ENCODE measurements around the gene CYP2W1. TPM values are rescaled to one million over a fixed set of nuclear protein-coding genes. Genes with fewer than 3 reads are reported as not detected.

The CYP2W1 gene
- total and polyA plus RNA-seq, 11 donors: not detected

GRCh38 chr7:975702-976473, 7.1 kb upstream of the CYP2W1 start:
- Histone ChIP-seq H3K4me1 (peaks cover 3 to 36% (median 26%) of the 10 kb centered on the region in 12 donors), H3K27ac (peak overlapping the region in 7 of 12 donors; percentile 85 to 98 (median 96)), H3K27me3 (no peaks in the 10 kb centered on the region), H3K9me3 (no peaks in the 10 kb centered on the region), H3K36me3 (peaks cover 0 to 27% (median 23%) of the 10 kb centered on the region in 9 donors), H3K4me3 (peak overlapping the region; percentile 71 to 100 (median 98))
- 53 to 66% (median 54%) methylated on average over 19 to 28 of the region's 28 CpGs for WGBS, 4 donors
- intact Hi-C loops (cut with DNase I): no loop called here
- TF ChIP-seq, protein P1, sequence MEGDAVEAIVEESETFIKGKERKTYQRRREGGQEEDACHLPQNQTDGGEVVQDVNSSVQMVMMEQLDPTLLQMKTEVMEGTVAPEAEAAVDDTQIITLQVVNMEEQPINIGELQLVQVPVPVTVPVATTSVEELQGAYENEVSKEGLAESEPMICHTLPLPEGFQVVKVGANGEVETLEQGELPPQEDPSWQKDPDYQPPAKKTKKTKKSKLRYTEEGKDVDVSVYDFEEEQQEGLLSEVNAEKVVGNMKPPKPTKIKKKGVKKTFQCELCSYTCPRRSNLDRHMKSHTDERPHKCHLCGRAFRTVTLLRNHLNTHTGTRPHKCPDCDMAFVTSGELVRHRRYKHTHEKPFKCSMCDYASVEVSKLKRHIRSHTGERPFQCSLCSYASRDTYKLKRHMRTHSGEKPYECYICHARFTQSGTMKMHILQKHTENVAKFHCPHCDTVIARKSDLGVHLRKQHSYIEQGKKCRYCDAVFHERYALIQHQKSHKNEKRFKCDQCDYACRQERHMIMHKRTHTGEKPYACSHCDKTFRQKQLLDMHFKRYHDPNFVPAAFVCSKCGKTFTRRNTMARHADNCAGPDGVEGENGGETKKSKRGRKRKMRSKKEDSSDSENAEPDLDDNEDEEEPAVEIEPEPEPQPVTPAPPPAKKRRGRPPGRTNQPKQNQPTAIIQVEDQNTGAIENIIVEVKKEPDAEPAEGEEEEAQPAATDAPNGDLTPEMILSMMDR (IDR thresholded peaks at IDR 0.05): no peak
- no peak for TF ChIP-seq POLR2A (IDR thresholded peaks at IDR 0.05)
- DNase-seq: peak in 1 of 5 donors; percentile 64
- ATAC-seq: peak in 1 of 4 donors; percentile 2

DNA sequence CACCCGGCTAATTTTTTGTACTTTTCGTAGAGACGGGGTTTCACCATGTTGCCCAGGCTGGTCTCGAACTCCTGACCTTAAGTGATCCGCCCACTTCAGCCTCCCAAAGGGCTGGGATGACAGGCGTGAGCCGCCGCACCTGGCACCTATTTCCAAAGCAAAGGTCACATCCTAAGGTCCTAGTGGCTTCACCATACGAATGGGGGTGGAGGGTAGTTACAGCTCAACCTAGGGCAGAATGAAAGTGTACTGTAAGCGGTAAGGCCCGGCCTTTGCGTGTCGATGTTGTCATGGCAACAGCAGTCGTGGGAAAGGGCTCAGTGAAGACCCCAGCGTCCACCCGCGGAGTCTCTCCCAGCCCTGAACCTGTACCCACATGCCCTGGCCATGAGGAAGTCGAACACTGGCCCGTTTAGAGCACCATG, 6.1 kb upstream of the CYP2W1 start:
- DNase-seq: peak in 1 of 5 donors; percentile 35
- no peak overlapping the region for H3K27ac ChIP-seq
- H3K4me3 ChIP-seq: no peak overlapping the region
- TF ChIP-seq, protein P1 (IDR thresholded peaks at IDR 0.05): no peak
- no peak for TF ChIP-seq POLR2A (IDR thresholded peaks at IDR 0.05)
- H3K36me3 ChIP-seq: peaks cover 0 to 17% (median 14%) of the 10 kb centered on the region in 9 donors
- H3K27me3 ChIP-seq: no peaks in the 10 kb centered on the region
- ATAC-seq: no peak
- 79 to 89% (median 87%) methylated on average over 19 of the region's 19 CpGs for WGBS, 4 donors
- peaks cover 3 to 33% (median 25%) of the 10 kb centered on the region in 12 donors for H3K4me1 ChIP-seq
- intact Hi-C loops (cut with DNase I): no loop called here
- no peaks in the 10 kb centered on the region for H3K9me3 ChIP-seq

- ATAC-seq (no peak), DNase-seq (no peak)
- H3K27me3 ChIP-seq: no peaks in the 10 kb centered on the region
- no peak overlapping the region for H3K27ac ChIP-seq
- H3K4me3 ChIP-seq: no peak overlapping the region
- intact Hi-C loops (cut with DNase I): no loop called here
- H3K9me3 ChIP-seq: no peaks in the 10 kb centered on the region
- WGBS, 4 donors: 68 to 80% (median 76%) methylated on average over 13 to 19 of the region's 19 CpGs
- TF ChIP-seq POLR2A (IDR thresholded peaks at IDR 0.05): no peak
- TF ChIP-seq, protein P1 (IDR thresholded peaks at IDR 0.05): no peak
- H3K4me1 ChIP-seq: peaks cover 3 to 28% (median 23%) of the 10 kb centered on the region in 12 donors
- peaks cover 0 to 11% (median 8%) of the 10 kb centered on the region in 9 donors for H3K36me3 ChIP-seq
These were observed 5.5 kb upstream of the CYP2W1 start for GRCh38 chr7:977326-978048.

DNA sequence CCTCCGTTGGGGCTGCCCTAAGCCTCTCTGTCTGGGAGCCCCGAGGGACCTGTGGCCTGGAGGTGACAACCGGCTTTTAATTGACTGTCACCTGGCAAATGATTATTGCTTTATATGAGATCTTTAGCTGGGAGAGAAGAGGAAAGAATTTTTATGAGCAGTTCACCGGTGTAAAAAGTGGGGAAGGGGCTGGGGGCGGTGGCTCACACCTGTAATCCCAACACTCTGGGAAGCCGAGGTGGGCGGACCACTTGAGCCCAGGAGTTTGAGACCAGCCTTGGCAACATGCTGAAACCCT, 5.0 kb upstream of the CYP2W1 start:
- intact Hi-C loops (cut with DNase I): no loop called here
- ATAC-seq (no peak), DNase-seq (no peak)
- peaks cover 0 to 4% (median 0%) of the 10 kb centered on the region in 9 donors for H3K27me3 ChIP-seq
- H3K27ac ChIP-seq: no peak overlapping the region
- peaks cover 3 to 24% (median 18%) of the 10 kb centered on the region in 12 donors for H3K4me1 ChIP-seq
- peaks cover 0 to 6% (median 3%) of the 10 kb centered on the region in 9 donors for H3K36me3 ChIP-seq
- TF ChIP-seq, protein P1 (IDR thresholded peaks at IDR 0.05): no peak
- TF ChIP-seq POLR2A (IDR thresholded peaks at IDR 0.05): no peak
- H3K4me3 ChIP-seq: no peak overlapping the region
- 75 to 84% (median 79%) methylated on average over 7 of the region's 7 CpGs for WGBS, 4 donors
- H3K9me3 ChIP-seq: no peaks in the 10 kb centered on the region
